ENCODE measurements around the gene SPCS2. TPM values are rescaled to one million over a fixed set of nuclear protein-coding genes. Genes with fewer than 3 reads are reported as not detected.
"Not testable (repeated sequence)": the region's sequence is repeated elsewhere in the genome, so short reads cannot be mapped to it uniquely, and the experiment has no call there.

Gene SPCS2
- total and polyA plus RNA-seq, 5 experiments from 2014 or later = 80.2 to 198 (median 137) TPM

GRCh38 chr11:75014129-75014528 lies 65.1 kb downstream of the SPCS2 start:
- H3K36me3 Mint-ChIP-seq = peaks cover 6 to 34% (median 12%) of the 10 kb centered on the region in 3 donors
- no peaks in the 10 kb centered on the region for H3K27me3 Mint-ChIP-seq
- H3K27ac Mint-ChIP-seq = peak overlapping the region in 1 of 10 donors; percentile 56
- no peak overlapping the region for H3K4me3 Mint-ChIP-seq
- ATAC-seq (no peak), DNase-seq (no peak)
- POLR2A ChIA-PET = no interaction called here
- peaks cover 0 to 11% (median 4%) of the 10 kb centered on the region in 9 donors for H3K9me3 Mint-ChIP-seq
- H3K4me1 Mint-ChIP-seq = peaks cover 0 to 1% (median 0%) of the 10 kb centered on the region in 4 donors

DNA sequence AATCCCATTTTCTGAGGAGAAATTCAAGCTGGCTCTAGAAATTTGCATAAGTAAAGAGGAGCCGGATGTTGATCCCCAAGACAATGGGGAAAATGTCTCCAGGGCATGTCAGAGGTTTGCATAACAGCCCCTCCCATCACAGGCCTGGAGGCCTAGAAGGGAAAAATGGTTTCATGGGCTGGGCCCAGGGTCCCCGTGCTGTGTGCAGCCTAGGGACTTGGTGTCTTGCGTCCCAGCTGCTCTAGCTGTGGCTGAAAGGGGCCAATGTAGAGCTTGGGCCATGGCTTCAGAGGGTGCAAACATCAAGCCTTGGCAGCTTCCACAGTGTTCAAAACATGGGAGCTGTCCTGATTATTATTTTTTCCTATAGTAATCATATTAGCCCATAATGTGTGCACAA lies 70.1 kb downstream of the SPCS2 start:
- DNase-seq, H3K36me3 Mint-ChIP-seq, H3K4me3 Mint-ChIP-seq, ATAC-seq, POLR2A ChIA-PET, H3K4me1 Mint-ChIP-seq, H3K27ac Mint-ChIP-seq, H3K27me3 Mint-ChIP-seq: not testable (repeated sequence)
- H3K9me3 Mint-ChIP-seq = peaks cover 0 to 11% (median 4%) of the 10 kb centered on the region in 9 donors

GRCh38 chr11:75020328-75020727 lies 71.3 kb downstream of the SPCS2 start:
- H3K4me1 Mint-ChIP-seq, H3K27me3 Mint-ChIP-seq, H3K4me3 Mint-ChIP-seq, DNase-seq, H3K36me3 Mint-ChIP-seq, ATAC-seq, H3K27ac Mint-ChIP-seq, POLR2A ChIA-PET: not testable (repeated sequence)
- H3K9me3 Mint-ChIP-seq = peaks cover 0 to 11% (median 4%) of the 10 kb centered on the region in 9 donors

DNA sequence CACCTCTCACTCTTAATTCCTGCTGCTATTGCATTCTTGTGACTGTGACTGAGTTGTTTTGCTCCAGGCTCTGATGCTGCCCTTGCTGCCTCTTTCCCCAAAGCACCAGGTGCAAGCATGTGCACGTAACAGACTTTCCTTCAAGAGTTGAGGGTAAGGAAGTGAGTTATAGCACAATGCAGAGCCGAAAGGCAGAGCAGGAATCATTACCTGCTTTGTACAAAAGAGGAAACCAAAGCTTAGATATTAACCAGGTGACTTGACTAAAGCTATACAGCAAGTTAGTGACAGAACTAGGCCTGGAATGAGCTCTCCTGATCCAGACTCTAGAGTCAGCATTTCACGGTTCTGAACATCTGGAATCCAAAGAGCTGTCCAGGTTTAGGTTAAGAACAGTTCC lies 73.2 kb downstream of the SPCS2 start:
- Mint-ChIP-seq H3K36me3 (peaks cover 4 to 6% (median 5%) of the 10 kb centered on the region in 3 donors), H3K27me3 (no peaks in the 10 kb centered on the region), H3K9me3 (peaks cover 0 to 11% (median 4%) of the 10 kb centered on the region in 9 donors), H3K4me3 (no peak overlapping the region), H3K27ac (no peak overlapping the region), H3K4me1 (no peaks in the 10 kb centered on the region)
- POLR2A ChIA-PET = interaction anchor here (0.9 kb wide), 1 partner anchor 226 kb away, joined by 4 read pairs; no protein-coding TSS in a partner anchor
- DNase-seq (no peak), ATAC-seq (no peak)

GRCh38 chr11:75022759-75023396 lies 73.8 kb downstream of the SPCS2 start:
- DNase-seq (peak; percentile 53 to 82 (median 67)), ATAC-seq (peak; percentile 77 to 89)
- Mint-ChIP-seq H3K9me3 (peaks cover 0 to 11% (median 4%) of the 10 kb centered on the region in 9 donors), H3K4me3 (no peak overlapping the region), H3K4me1 (no peaks in the 10 kb centered on the region), H3K27me3 (no peaks in the 10 kb centered on the region), H3K36me3 (peaks cover 2 to 6% (median 5%) of the 10 kb centered on the region in 3 donors), H3K27ac (no peak overlapping the region)
- POLR2A ChIA-PET = interaction anchor here (0.9 kb wide), 1 partner anchor 226 kb away, joined by 4 read pairs; no protein-coding TSS in a partner anchor

DNA sequence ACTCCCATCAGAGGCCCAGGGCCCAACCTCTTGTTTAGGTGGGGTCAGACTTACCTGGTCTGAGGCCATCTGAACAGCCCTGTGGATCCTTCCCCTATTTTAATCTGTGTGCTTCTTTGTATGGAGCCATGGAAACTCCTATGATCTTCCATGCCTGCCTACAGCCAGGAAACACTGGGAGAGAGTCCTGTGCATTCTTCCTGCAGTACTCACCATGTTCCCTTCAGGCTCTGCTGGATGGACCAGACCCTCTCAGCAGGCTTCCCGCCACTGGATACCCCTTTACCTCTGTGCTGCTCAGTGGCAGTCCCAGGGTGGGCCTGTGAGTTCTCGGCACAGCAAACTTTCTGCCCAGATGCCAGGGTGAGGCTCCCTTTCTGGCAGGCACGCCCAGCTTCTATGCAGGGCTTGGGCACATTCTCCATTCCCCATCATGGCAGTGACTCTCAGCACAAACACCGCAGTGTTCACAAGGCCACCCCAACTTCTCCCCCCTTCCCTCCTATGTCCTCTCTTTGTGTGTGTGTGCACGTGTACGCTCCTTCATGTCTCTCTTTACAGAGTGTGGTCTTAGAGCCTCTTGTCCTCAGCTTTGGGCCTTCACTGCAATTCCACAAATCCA lies 74.5 kb downstream of the SPCS2 start:
- H3K27ac Mint-ChIP-seq = no peak overlapping the region
- POLR2A ChIA-PET = no interaction called here
- ATAC-seq (no peak), DNase-seq (no peak)
- no peak overlapping the region for H3K4me3 Mint-ChIP-seq
- H3K27me3 Mint-ChIP-seq = no peaks in the 10 kb centered on the region
- no peaks in the 10 kb centered on the region for H3K4me1 Mint-ChIP-seq
- H3K9me3 Mint-ChIP-seq = peaks cover 0 to 6% (median 4%) of the 10 kb centered on the region in 9 donors
- H3K36me3 Mint-ChIP-seq = peaks cover 2 to 4% (median 4%) of the 10 kb centered on the region in 3 donors

GRCh38 chr11:75024068-75024449 lies 75.0 kb downstream of the SPCS2 start:
- Mint-ChIP-seq H3K27me3 (no peaks in the 10 kb centered on the region), H3K27ac (no peak overlapping the region), H3K4me1 (no peaks in the 10 kb centered on the region), H3K36me3 (peaks cover 0 to 4% (median 0%) of the 10 kb centered on the region in 3 donors), H3K9me3 (peaks cover 0 to 2% (median 0%) of the 10 kb centered on the region in 9 donors), H3K4me3 (no peak overlapping the region)
- ATAC-seq (no peak), DNase-seq (no peak)
- POLR2A ChIA-PET = no interaction called here

DNA sequence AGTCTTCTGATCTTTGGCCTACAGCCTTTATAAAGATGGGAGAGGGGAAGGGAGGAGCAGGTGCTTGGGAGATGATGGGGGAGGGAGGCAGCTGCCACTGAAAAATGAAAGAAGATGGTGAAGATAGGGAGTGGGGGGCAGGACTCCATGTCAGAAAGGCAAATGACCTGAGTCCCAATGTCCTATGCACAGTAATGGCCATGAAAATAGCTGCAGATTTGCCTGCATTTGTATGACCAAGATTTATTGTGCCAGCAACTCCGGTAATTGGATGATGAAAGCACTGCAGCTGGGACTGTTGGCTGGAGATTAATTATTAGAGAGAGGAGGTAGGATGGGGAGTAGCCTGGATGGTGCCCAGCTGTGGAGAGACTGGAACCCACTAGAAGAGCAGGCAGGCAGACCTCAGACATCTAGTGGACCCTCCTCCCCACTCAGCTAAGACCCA lies 75.7 kb downstream of the SPCS2 start:
- peaks cover 0 to 2% (median 0%) of the 10 kb centered on the region in 9 donors for H3K9me3 Mint-ChIP-seq
- no peak for ATAC-seq
- POLR2A ChIA-PET = no interaction called here
- H3K36me3 Mint-ChIP-seq = peaks cover 0 to 4% (median 0%) of the 10 kb centered on the region in 3 donors
- H3K4me1 Mint-ChIP-seq = no peaks in the 10 kb centered on the region
- H3K27ac Mint-ChIP-seq = no peak overlapping the region
- no peak for DNase-seq
- H3K27me3 Mint-ChIP-seq = no peaks in the 10 kb centered on the region
- no peak overlapping the region for H3K4me3 Mint-ChIP-seq

DNA sequence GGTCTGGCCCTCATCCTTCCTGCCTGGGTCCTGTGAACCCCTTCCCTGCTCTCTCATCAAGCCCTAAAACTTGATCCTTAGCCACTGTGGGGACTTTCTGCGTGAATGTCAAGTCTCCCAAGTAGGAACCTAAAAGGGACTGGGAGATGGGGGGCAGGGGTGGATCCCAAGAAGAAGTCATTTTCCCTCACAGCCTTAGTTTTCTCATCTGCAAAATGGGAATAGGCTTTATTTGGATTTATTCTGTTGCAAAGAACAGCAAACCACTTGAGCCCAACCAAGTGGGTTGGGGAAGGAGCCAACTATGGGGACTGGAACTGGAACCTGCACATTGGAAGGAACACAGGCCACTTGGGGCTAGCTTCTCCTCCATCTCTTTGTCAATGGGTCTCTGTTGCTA lies 76.5 kb downstream of the SPCS2 start:
- no peak overlapping the region for H3K27ac Mint-ChIP-seq
- POLR2A ChIA-PET = no interaction called here

GRCh38 chr11:75028321-75028720 lies 79.3 kb downstream of the SPCS2 start:
- H3K4me1 Mint-ChIP-seq = no peaks in the 10 kb centered on the region
- no peaks in the 10 kb centered on the region for H3K36me3 Mint-ChIP-seq
- H3K27ac Mint-ChIP-seq = no peak overlapping the region
- no peak for ATAC-seq
- no peak overlapping the region for H3K4me3 Mint-ChIP-seq
- DNase-seq = no peak
- no peaks in the 10 kb centered on the region for H3K9me3 Mint-ChIP-seq
- H3K27me3 Mint-ChIP-seq = no peaks in the 10 kb centered on the region
- POLR2A ChIA-PET = no interaction called here

More for the DNA sequence above, 76.5 kb downstream of the SPCS2 start:
- no peaks in the 10 kb centered on the region for H3K27me3 Mint-ChIP-seq
- H3K36me3 Mint-ChIP-seq = no peaks in the 10 kb centered on the region
- H3K4me3 Mint-ChIP-seq = no peak overlapping the region
- DNase-seq (no peak), ATAC-seq (no peak)
- peaks cover 0 to 2% (median 0%) of the 10 kb centered on the region in 9 donors for H3K9me3 Mint-ChIP-seq
- no peaks in the 10 kb centered on the region for H3K4me1 Mint-ChIP-seq

Other genes starting within 250 kb of the SPCS2 start
- not detected for gene CHRDL2, start 217.8 kb upstream of the SPCS2 start, total RNA-seq
- not detected for gene CHRDL2, start 217.8 kb upstream of the SPCS2 start, polyA plus RNA-seq
- 10 to 100 TPM; 22.7 to 24.2 TPM for gene RNF169, start 200.4 kb upstream of the SPCS2 start, total RNA-seq
- 1 to 10 TPM in 2 of 3 donors, under 1 TPM in 1; 0.51 to 2.2 (median 1.4) TPM for gene RNF169, start 200.4 kb upstream of the SPCS2 start, polyA plus RNA-seq
- 10 to 100 TPM; 59.7 to 62.4 TPM for gene XRRA1, start 175 bp upstream of the SPCS2 start, total RNA-seq
- gene XRRA1, start 175 bp upstream of the SPCS2 start, polyA plus RNA-seq = 10 to 100 TPM in 2 of 3 donors, 1 to 10 TPM in 1; 7.2 to 14.2 (median 14.0) TPM
- 10 to 100 TPM; 15.1 to 16.6 TPM for gene NEU3, start 39.7 kb downstream of the SPCS2 start, total RNA-seq
- gene NEU3, start 39.7 kb downstream of the SPCS2 start, polyA plus RNA-seq = 1 to 10 TPM; 1.5 to 2.2 (median 1.8) TPM
- not detected for gene OR2AT4, start 147.6 kb downstream of the SPCS2 start, total RNA-seq
- gene OR2AT4, start 147.6 kb downstream of the SPCS2 start, polyA plus RNA-seq = not detected
- gene SLCO2B1, start 201.8 kb downstream of the SPCS2 start, total RNA-seq = 1 to 10 TPM in 1 of 2 experiments, under 1 TPM in 1; 0.99 to 2.3 TPM
- not detected for gene SLCO2B1, start 201.8 kb downstream of the SPCS2 start, polyA plus RNA-seq

Data from naive thymus-derived CD8-positive, alpha-beta T cell (primary cell).